Measurements from ENCODE around the gene LRRC7.
A peak's percentile ranks its signal among the peaks of the same experiment; 100 is the strongest.

The LRRC7 gene

GRCh38 chr1:69567652-69568420 is at the start of gene LRRC7:
Gene LRRC7, plus strand, starts transcription at chr1:69567922. Its CDS starts 718 bp downstream, at chr1:69568640.
- peak within 1 kb of the TSS; percentile 50 for H3K4me3 ChIP-seq (ENCODE audit: low read depth, low read length)
- DNase-seq (ENCODE audit: low read depth): no peak
- no peak for TF ChIP-seq CTCF (conservative IDR thresholded peaks at IDR 0.05; ENCODE audit: low read depth, low read length)

- H3K4me3 ChIP-seq (ENCODE audit: low read depth, low read length): no peak overlapping the region
- TF ChIP-seq CTCF (conservative IDR thresholded peaks at IDR 0.05; ENCODE audit: low read depth, low read length): no peak
- DNase-seq (ENCODE audit: low read depth): no peak
Measured at GRCh38 chr1:69519006-69519405, 48.7 kb upstream of the LRRC7 start.

GRCh38 chr1:69520326-69520725 is 47.4 kb upstream of the LRRC7 start:
- no peak for TF ChIP-seq CTCF (conservative IDR thresholded peaks at IDR 0.05; ENCODE audit: low read depth, low read length)
- H3K4me3 ChIP-seq (ENCODE audit: low read depth, low read length): no peak overlapping the region
- no peak for DNase-seq (ENCODE audit: low read depth)

- TF ChIP-seq CTCF (conservative IDR thresholded peaks at IDR 0.05; ENCODE audit: low read depth, low read length): no peak
- H3K4me3 ChIP-seq (ENCODE audit: low read depth, low read length): no peak overlapping the region
- DNase-seq (ENCODE audit: low read depth): peak; percentile 76
Measured at GRCh38 chr1:69523032-69523431, 44.7 kb upstream of the LRRC7 start.

- no peak overlapping the region for H3K4me3 ChIP-seq (ENCODE audit: low read depth, low read length)
- no peak for TF ChIP-seq CTCF (conservative IDR thresholded peaks at IDR 0.05; ENCODE audit: low read depth, low read length)
- DNase-seq (ENCODE audit: low read depth): no peak
Measured at GRCh38 chr1:69523461-69523860, 44.3 kb upstream of the LRRC7 start.

- no peak for TF ChIP-seq CTCF (conservative IDR thresholded peaks at IDR 0.05; ENCODE audit: low read depth, low read length)
- no peak overlapping the region for H3K4me3 ChIP-seq (ENCODE audit: low read depth, low read length)
- peak; percentile 36 for DNase-seq (ENCODE audit: low read depth)
Measured at GRCh38 chr1:69524015-69524414, 43.7 kb upstream of the LRRC7 start.

- no peak for DNase-seq (ENCODE audit: low read depth)
- TF ChIP-seq CTCF (conservative IDR thresholded peaks at IDR 0.05; ENCODE audit: low read depth, low read length): no peak
- no peak overlapping the region for H3K4me3 ChIP-seq (ENCODE audit: low read depth, low read length)
Measured at GRCh38 chr1:69527273-69527672, 40.4 kb upstream of the LRRC7 start.

Data from choroid plexus epithelial cell (primary cell).